Stimulated activated CD8-positive, alpha-beta memory T cell treated with anti-CD3 and anti-CD28 coated beads, Interleukin-15, amount 100 ng/mL, for 48 hours (primary cell): Measurements from ENCODE around the gene GNAT1.
"Not testable (repeated sequence)": the region's sequence is repeated elsewhere in the genome, so short reads cannot be mapped to it uniquely, and the experiment has no call there.

Experiments used
- DNase-seq, 2 donors: peaks; one replicate each; pipeline ENCODE4 v3.0.0-alpha.2; 2020; ENCODE audit warnings: low read depth in 2 of 2

GNAT1 gene

DNA sequence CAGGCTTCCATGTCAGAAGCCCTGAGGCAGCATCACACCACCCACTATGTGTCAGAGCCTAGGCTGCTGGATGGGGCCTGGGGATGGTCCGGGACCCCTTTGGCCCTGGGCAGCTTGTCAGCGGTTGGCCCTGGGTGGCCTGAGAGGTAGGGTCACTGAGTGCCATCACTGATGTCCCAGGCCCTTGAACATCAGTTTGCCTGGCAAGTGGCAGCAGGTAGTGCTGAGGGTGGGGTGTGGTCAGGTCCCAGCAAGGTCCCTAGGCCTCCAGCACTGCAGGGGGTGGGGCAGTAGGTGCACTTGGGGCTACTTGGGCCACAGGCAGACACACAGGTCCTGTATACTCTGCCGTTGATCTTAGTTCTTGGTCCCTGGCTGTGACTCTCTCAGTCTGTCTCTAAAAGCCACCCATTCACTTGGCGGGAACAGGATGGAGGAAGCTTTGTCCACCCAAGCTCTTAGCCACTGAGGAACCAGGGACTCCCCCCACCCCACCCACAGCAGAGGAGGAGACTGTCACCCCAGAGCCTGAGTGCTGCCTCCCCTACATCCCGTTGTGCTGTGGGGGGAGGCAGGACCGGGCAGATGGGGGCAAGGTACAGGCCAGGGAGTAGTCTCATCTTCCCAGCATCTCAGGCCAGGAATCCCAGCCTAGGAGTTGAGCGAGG is 50.4 kb downstream of the GNAT1 start:
- no peak for DNase-seq

DNA sequence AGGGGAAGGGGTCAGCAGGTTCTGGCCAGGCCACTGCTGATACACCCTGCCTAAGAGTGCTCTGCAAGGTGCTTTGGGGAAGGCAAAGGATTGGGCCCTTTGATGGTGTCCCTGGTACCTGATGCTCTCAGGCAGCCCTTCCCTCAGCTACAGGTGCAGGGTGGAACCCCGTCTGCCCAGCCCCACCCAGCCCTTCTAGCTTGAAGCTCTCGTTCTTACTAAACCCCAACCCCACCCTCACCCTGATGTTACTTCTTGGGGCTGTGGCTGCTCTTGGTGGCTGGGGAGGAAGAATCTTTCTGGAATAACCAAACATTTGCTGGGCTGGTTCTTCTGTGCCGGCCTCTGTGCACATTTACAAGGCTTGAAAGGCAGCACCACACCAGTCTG is 51.0 kb downstream of the GNAT1 start:
- no peak for DNase-seq

DNA sequence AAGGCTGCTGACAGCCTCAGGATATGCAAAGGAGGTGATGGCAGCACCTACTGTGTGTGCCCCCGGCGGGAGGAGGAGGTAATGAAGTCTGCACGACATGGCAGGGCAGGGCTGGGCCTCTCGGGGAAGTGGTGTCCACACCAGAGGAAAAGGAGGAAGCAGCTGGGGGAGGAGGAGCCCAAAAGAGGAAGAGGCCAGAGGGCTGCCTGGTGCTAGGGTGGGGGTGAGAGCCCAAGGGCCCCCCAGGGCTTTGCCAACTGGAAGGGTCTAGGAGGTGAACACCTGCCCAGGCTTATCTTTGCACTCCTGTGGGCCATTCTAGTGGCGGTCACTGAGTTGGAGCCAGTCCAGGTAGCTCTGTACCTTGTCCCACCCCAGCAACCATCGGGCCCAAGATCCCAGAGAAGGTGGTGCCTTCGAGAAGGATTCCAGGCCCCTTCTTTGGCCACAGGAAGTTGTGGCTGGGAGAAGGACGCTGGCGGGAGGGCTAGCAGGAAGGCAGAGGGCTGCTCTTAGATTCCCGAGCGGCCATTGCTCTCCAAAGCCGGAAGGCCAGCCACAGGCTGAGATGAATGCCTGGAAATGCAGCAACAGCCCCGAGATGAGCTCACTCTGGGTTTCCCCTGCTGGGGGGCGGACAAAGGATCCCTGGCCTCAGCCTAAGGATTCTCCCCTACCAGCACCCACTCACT is 51.6 kb downstream of the GNAT1 start:
- peak in 1 of 2 donors; percentile 34 for DNase-seq

DNA sequence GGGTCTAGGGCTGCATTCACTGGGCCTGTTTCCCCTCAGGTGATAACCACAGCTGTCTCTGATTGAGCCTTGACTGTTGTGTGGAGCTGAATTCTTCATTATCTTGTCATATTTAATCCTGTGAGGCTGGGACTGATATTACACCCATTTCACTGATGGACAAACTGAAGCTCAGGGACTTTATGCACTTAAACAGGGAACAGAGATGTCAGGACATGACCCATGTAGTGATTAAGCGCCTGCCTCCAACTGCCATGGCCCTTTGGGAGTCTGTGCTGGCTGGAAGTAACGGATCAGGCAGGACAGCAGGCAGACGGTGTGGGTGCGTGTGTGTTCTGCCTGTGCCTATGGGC is 52.1 kb downstream of the GNAT1 start:
- no peak for DNase-seq

DNA sequence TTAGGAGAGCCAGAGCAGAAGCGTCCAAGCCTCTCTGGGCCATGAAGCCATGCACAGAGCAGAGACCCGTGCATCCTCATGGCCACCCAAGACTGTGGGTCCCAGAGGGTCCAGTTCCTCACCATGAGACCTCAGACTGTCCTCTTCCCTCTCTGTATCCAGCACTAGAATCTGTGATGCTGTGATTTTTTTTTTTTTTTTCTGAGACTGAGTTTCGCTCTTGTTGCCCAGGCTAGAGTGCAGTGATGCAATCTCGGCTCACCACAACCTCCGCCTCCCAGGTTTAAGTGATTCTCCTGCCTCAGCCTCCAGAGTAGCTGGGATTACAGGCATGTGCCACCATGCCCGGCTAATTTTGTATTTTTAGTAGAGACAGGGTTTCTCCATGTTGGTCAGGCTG is 53.4 kb downstream of the GNAT1 start:
- DNase-seq, result not testable (repeated sequence)

DNA sequence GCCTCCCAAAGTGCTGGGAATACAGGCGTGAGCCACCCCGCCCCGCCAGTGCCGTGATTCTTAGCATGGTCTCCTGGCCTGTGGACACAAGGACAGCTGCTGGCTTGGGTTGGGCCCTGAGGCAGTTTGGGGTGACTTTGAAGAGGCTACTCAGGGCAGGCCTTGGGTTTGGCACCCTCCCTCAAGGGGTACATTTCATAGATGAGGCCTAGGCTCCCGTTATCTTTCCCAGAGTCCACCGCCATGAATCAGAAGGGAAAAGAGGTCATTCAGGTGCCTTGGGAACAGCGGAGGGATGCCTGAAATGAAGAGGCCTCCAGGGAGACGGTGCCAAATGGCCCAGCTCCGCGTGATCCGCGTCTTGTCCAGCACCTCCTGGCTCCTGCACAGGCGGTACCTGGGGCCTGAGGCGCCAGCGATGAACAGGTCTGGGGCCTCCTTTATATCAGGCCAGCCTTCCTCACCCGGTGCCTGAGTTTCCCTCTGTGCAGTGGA is 53.9 kb downstream of the GNAT1 start:
- DNase-seq, result no peak

DNA sequence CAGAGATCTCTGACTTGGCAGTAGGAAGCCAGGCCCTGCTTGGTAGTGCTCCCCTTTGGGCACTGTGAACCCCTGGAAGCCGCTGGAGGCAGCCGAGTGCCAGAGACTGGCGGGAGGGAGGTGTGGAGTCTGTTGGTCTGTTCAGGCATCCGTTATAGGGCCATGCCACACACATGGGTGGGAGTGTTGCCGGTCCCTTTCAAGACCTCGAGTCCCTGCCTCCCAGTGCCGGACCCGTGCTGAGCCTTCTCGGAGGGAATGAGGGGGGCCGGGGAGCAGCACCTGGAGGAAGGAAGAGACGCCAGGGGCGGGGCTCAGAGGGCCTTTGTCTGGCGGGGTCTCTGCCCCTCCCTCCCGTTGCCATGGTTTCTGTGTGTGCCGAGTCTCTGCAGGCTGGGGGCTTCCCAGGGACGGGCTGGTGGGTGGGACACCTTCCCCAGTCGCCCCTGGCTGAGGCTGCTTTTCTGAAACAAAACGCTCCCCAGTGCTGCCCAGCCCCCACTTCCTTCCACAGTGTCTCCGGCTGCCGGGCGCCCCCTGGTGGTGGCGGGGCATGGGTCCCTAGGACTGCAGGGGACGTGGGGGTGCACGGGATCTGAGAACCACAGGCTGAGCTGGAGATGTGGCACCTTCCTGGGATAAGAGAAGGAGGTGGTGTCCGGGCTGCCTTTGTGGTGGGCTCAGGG is 54.6 kb downstream of the GNAT1 start:
- DNase-seq, result peak; percentile 86 to 91

DNA sequence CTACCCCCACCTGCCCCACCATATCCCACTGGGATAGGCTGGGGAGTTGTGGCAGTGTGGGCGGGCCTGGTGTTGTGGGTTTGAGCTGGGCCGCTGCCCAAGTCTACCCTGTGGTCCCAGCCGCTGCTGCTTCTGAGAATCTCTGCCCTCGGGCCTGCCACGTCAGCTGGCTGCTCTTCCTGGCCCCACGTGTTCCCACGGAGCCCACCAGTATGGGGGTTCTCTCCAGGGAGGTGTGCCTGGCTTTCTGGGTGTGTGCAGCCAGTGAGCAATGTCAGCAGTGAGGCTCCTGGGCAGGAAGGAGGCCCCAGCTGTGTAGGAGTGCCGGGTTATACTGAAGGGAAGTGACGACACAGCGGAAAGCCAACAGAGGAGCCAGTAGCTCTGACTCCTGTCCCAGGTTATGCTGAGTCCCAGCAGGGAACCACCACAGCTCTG is 55.1 kb downstream of the GNAT1 start:
- DNase-seq, result peak; percentile 86 to 88
